GM23338 (cell line): ENCODE results near the gene DDX21. TPM values are rescaled to one million over a fixed set of nuclear protein-coding genes. Genes with fewer than 3 reads are reported as not detected.

ENCODE experiments used
- ATAC-seq: fragments of 200-7000 bp; cut with Tn5 transposase; 3 replicates; pipeline ENCODE4 v1.9.1; 2020
- DNase-seq: peaks from one replicate; pipeline ENCODE4 v3.0.0-alpha.2; 2015; ENCODE audit warnings: low spot score
- H2AFZ ChIP-seq: fragments of 200-600 bp; sonication (generic); 2 replicates; pipeline ENCODE4 v1.8.0; 2016; ENCODE audit warnings: antibody characterized with exemption, mild to moderate bottlenecking, moderate library complexity
- H3F3A ChIP-seq: fragments of 200-600 bp; sonication (generic); replicated peaks from 2 replicates; pipeline ENCODE4 v1.8.0; 2017; ENCODE audit warnings: antibody characterized with exemption, mixed run types, low read depth
- H3K27ac ChIP-seq: fragments of 200-600 bp; sonication (generic); 2 replicates; pipeline ENCODE4 v1.6.1; 2016; ENCODE audit warnings: low read depth
- H3K27me3 ChIP-seq: fragments of 200-600 bp; sonication (generic); 2 replicates; pipeline ENCODE4 v1.8.0; 2016; ENCODE audit warnings: mild to moderate bottlenecking, mixed run types, moderate library complexity; ENCODE audit not compliant: insufficient read depth
- H3K36me3 ChIP-seq: fragments of 200-600 bp; sonication (generic); 2 replicates; pipeline ENCODE4 v1.8.0; 2016; ENCODE audit warnings: mild to moderate bottlenecking; ENCODE audit not compliant: insufficient read depth
- H3K4me1 ChIP-seq: fragments of 200-600 bp; sonication (generic); 2 replicates; pipeline ENCODE4 v1.8.0; 2016; ENCODE audit warnings: mild to moderate bottlenecking, moderate library complexity; ENCODE audit not compliant: insufficient read depth
- H3K4me2 ChIP-seq: fragments of 200-600 bp; sonication (generic); 2 replicates; pipeline ENCODE4 v1.7.1; 2017; ENCODE audit warnings: mixed run types
- H3K4me3 ChIP-seq: fragments of 200-600 bp; sonication (generic); 2 replicates; pipeline ENCODE4 v1.6.1; 2016; ENCODE audit warnings: mixed run types
- H3K79me2 ChIP-seq: fragments of 200-600 bp; sonication (generic); replicated peaks from 2 replicates; pipeline ENCODE4 v1.8.0; 2017; ENCODE audit warnings: mild to moderate bottlenecking; ENCODE audit not compliant: insufficient read depth
- H3K9me2 ChIP-seq: fragments of 200-600 bp; sonication (generic); 2 replicates; pipeline ENCODE4 v1.8.0; 2017; ENCODE audit not compliant: insufficient read depth
- H4K20me1 ChIP-seq: fragments of 200-600 bp; sonication (generic); replicated peaks from 2 replicates; pipeline ENCODE4 v1.8.0; 2017; ENCODE audit warnings: mild to moderate bottlenecking; ENCODE audit not compliant: insufficient read depth
- H3K27ac Mint-ChIP-seq: 2 replicates; pipeline ENCODE4 v1.8.0; 2020; ENCODE audit warnings: inconsistent platforms, mild to moderate bottlenecking, moderate library complexity, mixed read lengths
- H3K27me3 Mint-ChIP-seq: 3 replicates; pipeline ENCODE4 v1.8.0; 2022; ENCODE audit warnings: low read depth, mild to moderate bottlenecking, moderate library complexity, mixed read lengths, inconsistent platforms; ENCODE audit not compliant: insufficient read depth, poor library complexity
- H3K36me3 Mint-ChIP-seq: 3 replicates; pipeline ENCODE4 v1.8.0; 2021; ENCODE audit warnings: low read depth, mild to moderate bottlenecking, inconsistent platforms, moderate library complexity, mixed read lengths
- H3K4me1 Mint-ChIP-seq: 3 replicates; pipeline ENCODE4 v1.8.0; 2020; ENCODE audit warnings: mild to moderate bottlenecking, inconsistent platforms, mixed read lengths
- H3K4me3 Mint-ChIP-seq: 3 replicates; pipeline ENCODE4 v1.8.0; 2021; ENCODE audit warnings: moderate library complexity, mild to moderate bottlenecking, inconsistent platforms, mixed read lengths
- H3K9me3 Mint-ChIP-seq: 3 replicates; pipeline ENCODE4 v1.8.0; 2020; ENCODE audit warnings: moderate library complexity, mild to moderate bottlenecking, inconsistent platforms, mixed read lengths
- CREB1 ChIP-seq: fragments of 250-450 bp; sonication (Bioruptor Pico); IDR thresholded peaks from 2 replicates; pipeline ENCODE4 v1.5.0; 2020; ENCODE audit warnings: low read depth, mild to moderate bottlenecking, moderate library complexity
- CTCF ChIP-seq, 2 experiments: fragments of 200-600 bp in 1 of 2; sonication (generic) in 1 of 2; conservative IDR thresholded peaks; 2 replicates each; pipeline versions ENCODE4 v1.5.1 to v1.6.1; 2016 to 2017; ENCODE audit warnings: antibody characterized with exemption in 2 of 2, low read depth in 2 of 2, mild to moderate bottlenecking in 2 of 2, moderate library complexity in 1 of 2
- ETS1 ChIP-seq: IDR thresholded peaks from 2 replicates; pipeline ENCODE4 v1.6.1; 2016; ENCODE audit warnings: antibody characterized with exemption
- EZH2 ChIP-seq: fragments of 200-600 bp; sonication (generic); IDR thresholded peaks from one replicate; pipeline ENCODE4 v1.8.0; 2017; ENCODE audit warnings: antibody characterized with exemption, mild to moderate bottlenecking, low read depth; ENCODE audit not compliant: unreplicated experiment
- EZH2phosphoT487 ChIP-seq: fragments of 200-600 bp; sonication (generic); IDR thresholded peaks from one replicate; pipeline ENCODE4 v1.8.1; 2018; ENCODE audit warnings: antibody characterized with exemption; ENCODE audit not compliant: unreplicated experiment
- JUNB ChIP-seq: IDR thresholded peaks from one replicate; pipeline ENCODE4 v1.6.1; 2016; ENCODE audit warnings: antibody characterized with exemption; ENCODE audit not compliant: unreplicated experiment
- NANOG ChIP-seq: IDR thresholded peaks from 2 replicates; pipeline ENCODE4 v1.6.1; 2016; ENCODE audit warnings: antibody characterized with exemption, borderline replicate concordance
- POLR2AphosphoS5 ChIP-seq: IDR thresholded peaks from 2 replicates; pipeline ENCODE4 v1.6.1; 2016; ENCODE audit warnings: antibody characterized with exemption, low read depth
- REST ChIP-seq: IDR thresholded peaks from one replicate; pipeline ENCODE4 v1.6.1; 2018; ENCODE audit warnings: antibody characterized with exemption; ENCODE audit not compliant: unreplicated experiment
- STAT1 ChIP-seq: IDR thresholded peaks from one replicate; pipeline ENCODE4 v1.6.1; 2016; ENCODE audit warnings: antibody characterized with exemption; ENCODE audit not compliant: unreplicated experiment
- ZNF114 ChIP-seq: fragments of 250-450 bp; sonication (Bioruptor Pico); IDR thresholded peaks from 2 replicates; pipeline ENCODE4 v1.5.0; 2020; ENCODE audit warnings: mild to moderate bottlenecking, moderate library complexity
- ZNF331 ChIP-seq: fragments of 250-450 bp; sonication (Bioruptor Pico); IDR thresholded peaks from 2 replicates; pipeline ENCODE4 v1.5.0; 2020; ENCODE audit warnings: low read depth, mild to moderate bottlenecking, moderate library complexity
- ZNF462 ChIP-seq: fragments of 250-450 bp; sonication (Bioruptor Pico); IDR thresholded peaks from 2 replicates; pipeline ENCODE4 v1.5.0; 2020; ENCODE audit warnings: mild to moderate bottlenecking, moderate library complexity
- polyA plus RNA-seq: library from polyadenylated mRNA; unstranded; fragments of >200 nt; fragmentation: Nextera tagmentation; extraction: Ambion mirVana; gene quantifications from 2 replicates; pipeline ENCODE4 v1.2.1, GENCODE V29; 2016
- total RNA-seq: library from RNA; depleted of rRNA; stranded (reverse); fragments of >200 nt; shearing (Covaris generic); gene quantifications from 2 replicates; pipeline ENCODE4 v1.2.3, GENCODE V29; 2014

Gene DDX21
- total and polyA plus RNA-seq, 2 experiments from 2014 or later = 138 to 209 TPM

- H3F3A ChIP-seq = no peaks in the 10 kb centered on the region
Observed at GRCh38 chr10:68997211-68997610, 41.2 kb downstream of the DDX21 start.

More at GRCh38 chr10:68997211-68997610, 41.2 kb downstream of the DDX21 start:
- no peak overlapping the region for H3K27ac Mint-ChIP-seq
- Histone ChIP-seq H3K36me3 (peaks cover 10% of the 10 kb centered on the region), H3K4me2 (no peak overlapping the region), H3K27ac (no peak overlapping the region), H3K27me3 (no peaks in the 10 kb centered on the region), H3K4me3 (no peak overlapping the region), H3K4me1 (no peaks in the 10 kb centered on the region), H4K20me1 (peaks cover 17% of the 10 kb centered on the region), H2AFZ (no peak overlapping the region), H3K79me2 (peaks cover 71% of the 10 kb centered on the region), H3K9me2 (no peaks in the 10 kb centered on the region)
- H3K9me3 Mint-ChIP-seq = no peaks in the 10 kb centered on the region
- H3K27me3 Mint-ChIP-seq = peaks cover 2% of the 10 kb centered on the region
- no peak for ATAC-seq
- no peak overlapping the region for H3K4me3 Mint-ChIP-seq
- DNase-seq = no peak
- no peak for TF ChIP-seq EZH2phosphoT487
- TF ChIP-seq CTCF (conservative IDR thresholded peaks at IDR 0.05; ENCODE audit: low read depth in 2 of 2) = no peak
- no peak for TF ChIP-seq ETS1
- TF ChIP-seq STAT1 = no peak
- no peak for TF ChIP-seq REST
- no peak for TF ChIP-seq POLR2AphosphoS5
- no peak for TF ChIP-seq CREB1 (CRISPR knock-in tag)
- no peak for TF ChIP-seq ZNF114 (CRISPR knock-in tag)
- TF ChIP-seq ZNF331 (CRISPR knock-in tag) = no peak
- TF ChIP-seq EZH2 = no peak
- TF ChIP-seq JUNB = no peak
- no peak for TF ChIP-seq ZNF462 (CRISPR knock-in tag)
- no peak for TF ChIP-seq NANOG
- peaks cover 4% of the 10 kb centered on the region; the same call in 2 of the 3 replicates for H3K4me1 Mint-ChIP-seq
- peaks cover 10% of the 10 kb centered on the region; the same call in 1 of the 3 replicates for H3K36me3 Mint-ChIP-seq
